BE2C (cell line): ENCODE measurements around the gene PIAS2.

ENCODE experiments used
- DNase-seq: peaks from one replicate; pipeline ENCODE4 v3.0.0-alpha.2; 2020
- H3K27me3 ChIP-seq: fragments of 250-450 bp; sonication (Bioruptor Pico); 2 replicates; pipeline ENCODE4 v1.5.1; 2020; ENCODE audit warnings: mild to moderate bottlenecking
- H3K36me3 ChIP-seq: fragments of 250-450 bp; sonication (Bioruptor Pico); 2 replicates; pipeline ENCODE4 v1.5.1; 2020; ENCODE audit warnings: mild to moderate bottlenecking
- H3K4me1 ChIP-seq: fragments of 250-450 bp; sonication (Bioruptor Pico); 2 replicates; pipeline ENCODE4 v1.5.1; 2020
- H3K4me3 ChIP-seq: 2 replicates; pipeline ENCODE4 v1.5.1; 2011; ENCODE audit warnings: low read depth, low read length
- H3K9me3 ChIP-seq: fragments of 250-450 bp; sonication (Bioruptor Pico); 2 replicates; pipeline ENCODE4 v1.5.1; 2020
- TF ChIP-seq, protein P1 (sequence below): IDR thresholded peaks from 2 replicates; pipeline ENCODE4 v1.5.1; 2012; ENCODE audit warnings: mild to moderate bottlenecking, low read depth, low read length

Gene PIAS2

DNA sequence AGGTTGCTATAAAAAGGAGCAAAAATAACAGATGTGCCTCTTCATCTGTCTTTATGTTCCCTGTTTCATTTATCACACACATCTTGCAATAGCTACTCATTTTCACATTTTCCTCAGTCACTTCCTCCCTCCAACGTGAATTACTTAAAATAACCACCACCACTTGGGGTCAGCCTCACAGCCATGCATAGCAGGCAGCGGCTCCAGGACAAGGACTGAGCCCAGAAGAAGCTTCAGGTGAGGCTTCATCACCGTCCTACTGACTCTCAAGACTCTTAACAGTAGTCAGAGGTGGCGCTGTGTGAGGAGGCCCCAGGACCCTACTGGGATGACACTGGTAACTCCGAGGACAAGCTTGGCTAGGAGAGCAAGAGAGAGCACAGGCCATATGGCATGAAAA, 144.9 kb downstream of the PIAS2 start:
- no peaks in the 10 kb centered on the region for H3K4me1 ChIP-seq
- no peaks in the 10 kb centered on the region for H3K9me3 ChIP-seq
- DNase-seq = no peak
- TF ChIP-seq, protein P1, sequence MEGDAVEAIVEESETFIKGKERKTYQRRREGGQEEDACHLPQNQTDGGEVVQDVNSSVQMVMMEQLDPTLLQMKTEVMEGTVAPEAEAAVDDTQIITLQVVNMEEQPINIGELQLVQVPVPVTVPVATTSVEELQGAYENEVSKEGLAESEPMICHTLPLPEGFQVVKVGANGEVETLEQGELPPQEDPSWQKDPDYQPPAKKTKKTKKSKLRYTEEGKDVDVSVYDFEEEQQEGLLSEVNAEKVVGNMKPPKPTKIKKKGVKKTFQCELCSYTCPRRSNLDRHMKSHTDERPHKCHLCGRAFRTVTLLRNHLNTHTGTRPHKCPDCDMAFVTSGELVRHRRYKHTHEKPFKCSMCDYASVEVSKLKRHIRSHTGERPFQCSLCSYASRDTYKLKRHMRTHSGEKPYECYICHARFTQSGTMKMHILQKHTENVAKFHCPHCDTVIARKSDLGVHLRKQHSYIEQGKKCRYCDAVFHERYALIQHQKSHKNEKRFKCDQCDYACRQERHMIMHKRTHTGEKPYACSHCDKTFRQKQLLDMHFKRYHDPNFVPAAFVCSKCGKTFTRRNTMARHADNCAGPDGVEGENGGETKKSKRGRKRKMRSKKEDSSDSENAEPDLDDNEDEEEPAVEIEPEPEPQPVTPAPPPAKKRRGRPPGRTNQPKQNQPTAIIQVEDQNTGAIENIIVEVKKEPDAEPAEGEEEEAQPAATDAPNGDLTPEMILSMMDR = no peak
- no peak overlapping the region for H3K4me3 ChIP-seq
- H3K27me3 ChIP-seq = no peaks in the 10 kb centered on the region
- H3K36me3 ChIP-seq = no peaks in the 10 kb centered on the region

DNA sequence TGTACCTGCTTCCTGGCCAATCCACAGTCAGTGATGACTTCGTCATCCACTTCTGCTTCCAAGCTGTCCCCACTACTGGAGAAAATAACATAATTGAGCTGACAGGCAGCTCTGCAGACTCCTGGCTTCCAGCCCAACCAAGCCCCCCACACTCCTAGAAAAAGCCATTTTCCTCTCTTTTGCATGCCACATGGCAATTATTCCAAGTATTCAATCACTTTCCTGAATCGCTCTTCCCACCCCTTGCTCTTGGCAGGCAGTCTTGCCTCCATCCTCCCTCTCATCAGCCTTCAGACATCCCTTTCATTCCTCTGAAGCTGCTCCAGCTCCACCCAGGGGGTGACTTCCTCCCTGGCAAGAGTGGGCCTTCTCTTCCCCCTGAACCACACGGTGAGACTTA, 146.2 kb downstream of the PIAS2 start:
- no peak overlapping the region for H3K4me3 ChIP-seq
- DNase-seq = no peak
- H3K27me3 ChIP-seq = no peaks in the 10 kb centered on the region
- H3K9me3 ChIP-seq = no peaks in the 10 kb centered on the region
- H3K4me1 ChIP-seq = no peaks in the 10 kb centered on the region
- H3K36me3 ChIP-seq = no peaks in the 10 kb centered on the region
- TF ChIP-seq, protein P1 = no peak

DNA sequence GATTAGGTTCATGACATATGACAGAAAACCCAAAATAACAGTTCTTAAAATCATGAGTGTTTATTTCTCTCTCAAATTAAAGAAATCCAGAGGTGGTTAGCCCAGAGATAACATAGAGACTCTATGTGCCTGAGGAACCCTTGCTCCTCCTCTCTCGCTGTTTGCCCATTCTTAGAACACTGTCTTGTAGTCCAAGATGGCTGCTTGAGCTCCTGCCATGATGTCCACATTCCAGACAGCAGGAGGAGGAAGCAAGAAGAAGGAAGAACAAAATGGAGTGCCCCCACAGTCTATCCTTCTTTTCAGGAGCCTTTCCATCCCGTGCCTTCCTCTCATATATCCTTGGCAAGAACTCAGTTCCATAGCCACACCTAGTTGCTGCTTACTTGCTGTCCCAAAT, 146.6 kb downstream of the PIAS2 start:
- H3K27me3 ChIP-seq = no peaks in the 10 kb centered on the region
- no peaks in the 10 kb centered on the region for H3K9me3 ChIP-seq
- TF ChIP-seq, protein P1 = no peak
- H3K36me3 ChIP-seq = no peaks in the 10 kb centered on the region
- DNase-seq = no peak
- no peak overlapping the region for H3K4me3 ChIP-seq
- no peaks in the 10 kb centered on the region for H3K4me1 ChIP-seq

DNA sequence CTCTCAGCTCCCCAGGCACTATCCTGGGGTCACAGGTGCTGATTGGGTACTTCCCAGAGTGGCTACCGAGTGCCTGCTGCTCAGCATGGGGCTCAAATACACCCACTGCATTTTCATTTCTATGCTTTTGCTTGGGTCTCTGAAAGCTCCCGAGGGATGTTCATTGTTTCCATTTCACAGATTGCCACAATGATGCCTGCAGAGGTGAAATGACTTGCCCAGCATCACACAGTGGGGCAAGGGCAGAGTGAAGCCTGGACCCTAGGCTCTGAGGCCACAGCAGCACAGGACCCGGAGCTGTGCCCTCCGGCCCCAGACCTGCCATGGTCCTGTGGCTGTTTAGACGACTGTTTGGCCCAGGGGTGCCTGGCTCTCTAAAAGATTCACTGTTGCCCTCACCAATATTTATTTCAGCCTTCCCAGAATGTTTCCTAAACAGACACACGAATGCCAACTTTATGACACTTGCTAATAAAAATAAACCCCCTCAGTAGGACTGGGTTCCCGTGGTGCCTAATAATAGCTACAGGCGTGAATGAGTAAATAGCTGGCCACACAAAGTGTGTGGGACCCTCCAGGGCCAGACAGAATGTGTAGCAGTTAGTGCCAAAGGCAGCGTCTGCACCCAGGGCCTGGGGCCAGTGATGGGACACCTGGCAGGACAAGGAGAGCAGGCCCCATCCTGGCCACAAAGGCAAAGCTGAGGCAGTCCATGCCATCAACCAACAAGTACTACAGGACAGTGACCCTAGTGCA, 149.0 kb downstream of the PIAS2 start:
- Histone ChIP-seq H3K4me1 (no peaks in the 10 kb centered on the region), H3K9me3 (no peaks in the 10 kb centered on the region), H3K27me3 (no peaks in the 10 kb centered on the region), H3K4me3 (no peak overlapping the region), H3K36me3 (no peaks in the 10 kb centered on the region)
- TF ChIP-seq, protein P1 = no peak
- DNase-seq = no peak

DNA sequence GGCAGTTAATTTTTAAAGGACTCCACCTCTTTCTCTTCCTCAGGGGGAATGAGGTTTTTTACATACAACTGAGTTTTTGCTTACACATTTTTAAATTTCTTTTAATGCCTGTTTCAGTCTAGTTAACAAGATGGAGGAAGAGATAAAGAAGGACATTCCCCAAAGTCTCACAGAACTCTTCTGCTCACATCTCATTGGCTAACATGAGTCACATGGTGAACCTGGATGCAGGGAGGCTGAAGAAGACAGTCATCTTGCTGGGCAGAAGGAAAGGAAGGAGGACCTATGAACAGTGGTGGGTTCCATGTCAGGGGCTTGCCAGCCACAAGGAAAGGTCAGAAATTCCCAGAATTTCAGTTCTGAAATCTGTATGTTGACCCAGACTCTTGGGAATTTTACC, 150.1 kb downstream of the PIAS2 start:
- no peak for DNase-seq
- Histone ChIP-seq H3K36me3 (no peaks in the 10 kb centered on the region), H3K4me1 (no peaks in the 10 kb centered on the region), H3K9me3 (no peaks in the 10 kb centered on the region), H3K4me3 (no peak overlapping the region), H3K27me3 (no peaks in the 10 kb centered on the region)
- TF ChIP-seq, protein P1 = no peak

DNA sequence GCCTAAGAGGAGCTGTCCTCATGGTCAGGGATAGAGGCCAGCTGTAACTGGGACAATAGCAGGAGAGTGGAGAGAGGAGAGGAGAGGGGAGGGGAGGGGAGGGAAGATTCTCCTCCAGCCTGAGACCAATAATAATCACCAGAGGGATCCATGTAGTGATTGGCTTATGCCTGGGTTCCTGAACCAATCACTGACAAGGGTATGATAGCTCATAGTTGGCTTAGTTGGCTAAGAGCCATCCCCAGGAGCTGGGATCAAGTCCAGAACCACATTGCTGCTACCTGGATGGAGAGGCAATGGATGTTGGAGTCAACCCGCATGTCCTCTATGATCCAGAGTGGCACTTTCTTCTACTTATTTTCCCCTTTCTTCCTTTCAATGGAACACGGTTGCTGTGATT, 152.7 kb downstream of the PIAS2 start:
- no peaks in the 10 kb centered on the region for H3K4me1 ChIP-seq
- H3K4me3 ChIP-seq = no peak overlapping the region
- H3K27me3 ChIP-seq = no peaks in the 10 kb centered on the region
- no peak for DNase-seq
- H3K9me3 ChIP-seq = no peaks in the 10 kb centered on the region
- H3K36me3 ChIP-seq = no peaks in the 10 kb centered on the region
- TF ChIP-seq, protein P1 = no peak
